ENCODE results near the gene ARHGEF10L. TPM values are rescaled to one million over a fixed set of nuclear protein-coding genes. Genes with fewer than 3 reads are reported as not detected.

The ARHGEF10L gene
- total and polyA plus RNA-seq, 3 experiments from 2014 or later = 0.24 to 0.26 TPM; not detected in 1

GRCh38 chr1:17654519-17654918 is 115.0 kb downstream of the ARHGEF10L start:
- no peak overlapping the region for H3K4me3 ChIP-seq (ENCODE audit: low read length)
- Mint-ChIP-seq H3K4me1 (no peaks in the 10 kb centered on the region), H3K36me3 (no peaks in the 10 kb centered on the region), H3K4me3 (no peak overlapping the region), H3K27ac (no peak overlapping the region), H3K9me3 (no peaks in the 10 kb centered on the region), H3K27me3 (peaks cover 0 to under 1% of the 10 kb centered on the region in 2 donors)
- ChIA-PET POLR2A (no interaction called here), CTCF (no interaction called here)
- no peak overlapping the region for H3K27ac ChIP-seq (ENCODE audit: low read depth, low read length)
- H3K9me3 ChIP-seq (ENCODE audit: low read length) = no peaks in the 10 kb centered on the region
- DNase-seq = no peak
- H3K36me3 ChIP-seq (ENCODE audit: insufficient read depth, low read length) = no peaks in the 10 kb centered on the region
- no peaks in the 10 kb centered on the region for H3K4me1 ChIP-seq (ENCODE audit: insufficient read depth, low read length)
- H3K27me3 ChIP-seq (ENCODE audit: insufficient read depth, low read length, poor library complexity, severe bottlenecking) = no peaks in the 10 kb centered on the region

GRCh38 chr1:17655169-17655568 is 115.7 kb downstream of the ARHGEF10L start:
- Histone ChIP-seq H3K27me3 (ENCODE audit: insufficient read depth, low read length, poor library complexity, severe bottlenecking) (no peaks in the 10 kb centered on the region), H3K27ac (ENCODE audit: low read depth, low read length) (no peak overlapping the region), H3K9me3 (ENCODE audit: low read length) (no peaks in the 10 kb centered on the region), H3K4me1 (ENCODE audit: insufficient read depth, low read length) (no peaks in the 10 kb centered on the region), H3K4me3 (ENCODE audit: low read length) (no peak overlapping the region), H3K36me3 (ENCODE audit: insufficient read depth, low read length) (no peaks in the 10 kb centered on the region)
- Mint-ChIP-seq H3K4me1 (no peaks in the 10 kb centered on the region), H3K9me3 (no peaks in the 10 kb centered on the region), H3K27me3 (peaks cover 0 to 2% of the 10 kb centered on the region in 2 donors), H3K4me3 (no peak overlapping the region), H3K27ac (peak overlapping the region in 1 of 8 donors; percentile 9), H3K36me3 (no peaks in the 10 kb centered on the region)
- ChIA-PET CTCF (no interaction called here), POLR2A (no interaction called here)
- DNase-seq = no peak

GRCh38 chr1:17655922-17656321 is 116.4 kb downstream of the ARHGEF10L start:
- no peaks in the 10 kb centered on the region for H3K9me3 ChIP-seq (ENCODE audit: low read length)
- CTCF ChIA-PET = no interaction called here

GRCh38 chr1:17657436-17657835 is 117.9 kb downstream of the ARHGEF10L start:
- Mint-ChIP-seq H3K27ac (no peak overlapping the region), H3K4me1 (no peaks in the 10 kb centered on the region), H3K36me3 (no peaks in the 10 kb centered on the region), H3K9me3 (no peaks in the 10 kb centered on the region), H3K27me3 (peaks cover 0 to 2% of the 10 kb centered on the region in 2 donors), H3K4me3 (no peak overlapping the region)
- Histone ChIP-seq H3K27ac (ENCODE audit: low read depth, low read length) (no peak overlapping the region), H3K27me3 (ENCODE audit: insufficient read depth, low read length, poor library complexity, severe bottlenecking) (no peaks in the 10 kb centered on the region), H3K4me1 (ENCODE audit: insufficient read depth, low read length) (no peaks in the 10 kb centered on the region), H3K36me3 (ENCODE audit: insufficient read depth, low read length) (no peaks in the 10 kb centered on the region), H3K9me3 (ENCODE audit: low read length) (no peaks in the 10 kb centered on the region), H3K4me3 (ENCODE audit: low read length) (no peak overlapping the region)
- DNase-seq = no peak
- POLR2A ChIA-PET = no interaction called here
- CTCF ChIA-PET = no interaction called here

More at GRCh38 chr1:17655922-17656321, 116.4 kb downstream of the ARHGEF10L start:
- Mint-ChIP-seq H3K4me3 (no peak overlapping the region), H3K27me3 (peaks cover 0 to 2% of the 10 kb centered on the region in 2 donors), H3K36me3 (no peaks in the 10 kb centered on the region), H3K27ac (no peak overlapping the region), H3K4me1 (no peaks in the 10 kb centered on the region), H3K9me3 (no peaks in the 10 kb centered on the region)
- no peak for DNase-seq
- Histone ChIP-seq H3K27me3 (ENCODE audit: insufficient read depth, low read length, poor library complexity, severe bottlenecking) (no peaks in the 10 kb centered on the region), H3K4me3 (ENCODE audit: low read length) (no peak overlapping the region), H3K36me3 (ENCODE audit: insufficient read depth, low read length) (no peaks in the 10 kb centered on the region), H3K4me1 (ENCODE audit: insufficient read depth, low read length) (no peaks in the 10 kb centered on the region), H3K27ac (ENCODE audit: low read depth, low read length) (no peak overlapping the region)
- POLR2A ChIA-PET = no interaction called here

- Mint-ChIP-seq H3K4me3 (no peak overlapping the region), H3K27ac (no peak overlapping the region), H3K4me1 (no peaks in the 10 kb centered on the region), H3K9me3 (no peaks in the 10 kb centered on the region), H3K36me3 (no peaks in the 10 kb centered on the region), H3K27me3 (peaks cover 0 to 3% of the 10 kb centered on the region in 2 donors)
- ChIA-PET CTCF (no interaction called here), POLR2A (no interaction called here)
- no peak overlapping the region for H3K4me3 ChIP-seq (ENCODE audit: low read length)
- no peak for DNase-seq
- no peaks in the 10 kb centered on the region for H3K4me1 ChIP-seq (ENCODE audit: insufficient read depth, low read length)
- no peaks in the 10 kb centered on the region for H3K9me3 ChIP-seq (ENCODE audit: low read length)
- no peaks in the 10 kb centered on the region for H3K36me3 ChIP-seq (ENCODE audit: insufficient read depth, low read length)
- H3K27me3 ChIP-seq (ENCODE audit: insufficient read depth, low read length, poor library complexity, severe bottlenecking) = no peaks in the 10 kb centered on the region
- no peak overlapping the region for H3K27ac ChIP-seq (ENCODE audit: low read depth, low read length)
These were observed 119.3 kb downstream of the ARHGEF10L start for GRCh38 chr1:17658837-17659236.

GRCh38 chr1:17661546-17662157 is 122.2 kb downstream of the ARHGEF10L start:
- peaks cover 0 to 4% of the 10 kb centered on the region in 2 donors for H3K27me3 Mint-ChIP-seq
- DNase-seq = peak in 3 of 5 donors; percentile 16 to 26 (median 26)
- H3K27me3 ChIP-seq (ENCODE audit: insufficient read depth, low read length, poor library complexity, severe bottlenecking) = no peaks in the 10 kb centered on the region
- H3K36me3 Mint-ChIP-seq = no peaks in the 10 kb centered on the region
- H3K4me3 Mint-ChIP-seq = no peak overlapping the region
- no peaks in the 10 kb centered on the region for H3K36me3 ChIP-seq (ENCODE audit: insufficient read depth, low read length)
- H3K9me3 Mint-ChIP-seq = no peaks in the 10 kb centered on the region
- no peak overlapping the region for H3K27ac Mint-ChIP-seq
- CTCF ChIA-PET = interaction anchor here (0.7 to 0.9 kb wide), 2 partner anchors 11 to 436 kb away, joined by 3 read pairs; no protein-coding TSS in a partner anchor
- H3K4me3 ChIP-seq (ENCODE audit: low read length) = no peak overlapping the region
- no peaks in the 10 kb centered on the region for H3K9me3 ChIP-seq (ENCODE audit: low read length)
- no peaks in the 10 kb centered on the region for H3K4me1 ChIP-seq (ENCODE audit: insufficient read depth, low read length)
- H3K27ac ChIP-seq (ENCODE audit: low read depth, low read length) = no peak overlapping the region
- H3K4me1 Mint-ChIP-seq = no peaks in the 10 kb centered on the region
- POLR2A ChIA-PET = no interaction called here

- H3K9me3 ChIP-seq (ENCODE audit: low read length) = no peaks in the 10 kb centered on the region
- H3K4me1 ChIP-seq (ENCODE audit: insufficient read depth, low read length) = no peaks in the 10 kb centered on the region
- no peak overlapping the region for H3K27ac ChIP-seq (ENCODE audit: low read depth, low read length)
- H3K27me3 ChIP-seq (ENCODE audit: insufficient read depth, low read length, poor library complexity, severe bottlenecking) = no peaks in the 10 kb centered on the region
- Mint-ChIP-seq H3K4me1 (no peaks in the 10 kb centered on the region), H3K27ac (no peak overlapping the region), H3K36me3 (no peaks in the 10 kb centered on the region), H3K4me3 (no peak overlapping the region), H3K9me3 (no peaks in the 10 kb centered on the region), H3K27me3 (peaks cover 0 to 4% of the 10 kb centered on the region in 2 donors)
- DNase-seq = no peak
- ChIA-PET CTCF (no interaction called here), POLR2A (no interaction called here)
- H3K36me3 ChIP-seq (ENCODE audit: insufficient read depth, low read length) = no peaks in the 10 kb centered on the region
- no peak overlapping the region for H3K4me3 ChIP-seq (ENCODE audit: low read length)
These were observed 122.8 kb downstream of the ARHGEF10L start for GRCh38 chr1:17662296-17662695.

GRCh38 chr1:17662786-17663185 is 123.3 kb downstream of the ARHGEF10L start:
- Mint-ChIP-seq H3K9me3 (no peaks in the 10 kb centered on the region), H3K4me1 (no peaks in the 10 kb centered on the region), H3K27ac (no peak overlapping the region), H3K27me3 (peaks cover 0 to 5% of the 10 kb centered on the region in 2 donors), H3K36me3 (no peaks in the 10 kb centered on the region), H3K4me3 (no peak overlapping the region)
- POLR2A ChIA-PET = no interaction called here
- CTCF ChIA-PET = no interaction called here
- Histone ChIP-seq H3K27ac (ENCODE audit: low read depth, low read length) (no peak overlapping the region), H3K4me1 (ENCODE audit: insufficient read depth, low read length) (no peaks in the 10 kb centered on the region), H3K36me3 (ENCODE audit: insufficient read depth, low read length) (no peaks in the 10 kb centered on the region), H3K9me3 (ENCODE audit: low read length) (no peaks in the 10 kb centered on the region), H3K27me3 (ENCODE audit: insufficient read depth, low read length, poor library complexity, severe bottlenecking) (no peaks in the 10 kb centered on the region), H3K4me3 (ENCODE audit: low read length) (no peak overlapping the region)
- DNase-seq = no peak
